Measurements from ENCODE around the gene MCMBP.
"Not testable (repeated sequence)": the region's sequence is repeated elsewhere in the genome, so short reads cannot be mapped to it uniquely, and the experiment has no call there.

The MCMBP gene

GRCh38 chr10:119872860-119873681 is 428 bp upstream of the MCMBP start:
- peak; percentile 92 for DNase-seq

GRCh38 chr10:119871881-119872609 is 598 bp downstream of the MCMBP start:
- DNase-seq = peak; percentile 59

- DNase-seq = not testable (repeated sequence)
Measured at GRCh38 chr10:119869398-119869797, 3.2 kb downstream of the MCMBP start.

GRCh38 chr10:119867317-119867716 is 5.3 kb downstream of the MCMBP start:
- no peak for DNase-seq

GRCh38 chr10:119865699-119866240 is 6.9 kb downstream of the MCMBP start:
- no peak for DNase-seq

GRCh38 chr10:119863951-119864565 is 8.6 kb downstream of the MCMBP start:
- DNase-seq = no peak

GRCh38 chr10:119862524-119862923 is 10.1 kb downstream of the MCMBP start:
- no peak for DNase-seq

- DNase-seq = no peak
Measured at GRCh38 chr10:119860866-119861607, 11.6 kb downstream of the MCMBP start.

GRCh38 chr10:119859420-119860258 is 13.0 kb downstream of the MCMBP start:
- DNase-seq = peak; percentile 84

GRCh38 chr10:119858063-119858462 is 14.6 kb downstream of the MCMBP start:
- no peak for DNase-seq

- DNase-seq = no peak
Measured at GRCh38 chr10:119853574-119853973, 19.1 kb downstream of the MCMBP start.

GRCh38 chr10:119852822-119853221 is 19.8 kb downstream of the MCMBP start:
- no peak for DNase-seq

- DNase-seq = no peak
Measured at GRCh38 chr10:119852277-119852676, 20.4 kb downstream of the MCMBP start.

GRCh38 chr10:119849944-119850343 is 22.7 kb downstream of the MCMBP start:
- DNase-seq = no peak

GRCh38 chr10:119849031-119849789 is 23.4 kb downstream of the MCMBP start:
- DNase-seq = no peak

GRCh38 chr10:119845656-119846055 is 27.0 kb downstream of the MCMBP start:
- DNase-seq = no peak

- DNase-seq = peak; percentile 53
Measured at GRCh38 chr10:119834188-119834587, 38.5 kb downstream of the MCMBP start.

GRCh38 chr10:119832951-119833350 is 39.7 kb downstream of the MCMBP start:
- DNase-seq = no peak

- DNase-seq = no peak
Measured at GRCh38 chr10:119831656-119832055, 41.0 kb downstream of the MCMBP start.

- DNase-seq = no peak
Measured at GRCh38 chr10:119830851-119831250, 41.8 kb downstream of the MCMBP start.

GRCh38 chr10:119829429-119829828 is 43.2 kb downstream of the MCMBP start:
- no peak for DNase-seq
